Measurements from ENCODE around the gene ZMIZ2. TPM values are rescaled to one million over a fixed set of nuclear protein-coding genes. Genes with fewer than 3 reads are reported as not detected.

The ZMIZ2 gene
- polyA plus RNA-seq, 1 donor (not counting 4 experiments of a cell fraction or from before 2014, with no cell fraction given): 3.2 TPM

DNA sequence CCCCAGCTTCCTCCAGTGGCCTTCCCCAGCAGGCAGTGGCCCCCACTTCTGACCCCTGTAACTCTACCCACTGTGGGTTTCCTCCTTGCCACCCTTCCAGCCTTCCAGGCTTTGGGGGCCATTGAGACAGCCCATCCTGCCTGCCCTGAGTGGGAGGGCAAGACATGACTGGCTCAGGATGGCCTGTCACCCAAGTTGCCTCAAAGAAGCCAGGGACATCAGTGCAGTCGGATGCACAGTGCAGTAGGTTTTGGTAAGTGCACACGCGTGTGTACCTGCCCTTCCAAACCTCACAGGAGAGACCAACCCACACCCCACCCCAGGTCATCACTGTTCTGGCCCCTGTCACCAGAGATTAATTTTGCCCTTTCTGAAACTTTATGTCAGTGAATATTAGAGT is 22.7 kb downstream of the ZMIZ2 start:
- no peaks in the 10 kb centered on the region for H4K20me1 ChIP-seq (ENCODE audit: control insufficient read depth, extremely low read depth, insufficient read depth, low read length)
- H3K4me2 ChIP-seq (ENCODE audit: control insufficient read depth, extremely low read depth, insufficient read depth, low read depth, low read length): no peak overlapping the region
- H3K9me3 ChIP-seq (ENCODE audit: control insufficient read depth, low read depth, low read length): no peaks in the 10 kb centered on the region
- H3K9ac ChIP-seq (ENCODE audit: control insufficient read depth, extremely low read depth, insufficient read depth, low read length): no peak overlapping the region
- dilution Hi-C loops (cut with MboI; ENCODE audit: extremely low pct_ligation_motif_present, low sequenced_read_pairs): no loop called here
- H2AFZ ChIP-seq (ENCODE audit: control insufficient read depth, low read length): no peak overlapping the region
- H3K4me1 ChIP-seq (ENCODE audit: control insufficient read depth, extremely low read depth, insufficient read depth, low read length): peaks cover 22% of the 10 kb centered on the region
- no peak overlapping the region for H3K27ac ChIP-seq (ENCODE audit: control insufficient read depth, insufficient read depth, low read length)
- no peak overlapping the region for H3K4me3 ChIP-seq (ENCODE audit: control insufficient read depth in 2 of 3, extremely low read depth in 1 of 3, insufficient read depth in 2 of 3, low read depth in 1 of 3, low read length in 3 of 3)
- TF ChIP-seq, protein P1, sequence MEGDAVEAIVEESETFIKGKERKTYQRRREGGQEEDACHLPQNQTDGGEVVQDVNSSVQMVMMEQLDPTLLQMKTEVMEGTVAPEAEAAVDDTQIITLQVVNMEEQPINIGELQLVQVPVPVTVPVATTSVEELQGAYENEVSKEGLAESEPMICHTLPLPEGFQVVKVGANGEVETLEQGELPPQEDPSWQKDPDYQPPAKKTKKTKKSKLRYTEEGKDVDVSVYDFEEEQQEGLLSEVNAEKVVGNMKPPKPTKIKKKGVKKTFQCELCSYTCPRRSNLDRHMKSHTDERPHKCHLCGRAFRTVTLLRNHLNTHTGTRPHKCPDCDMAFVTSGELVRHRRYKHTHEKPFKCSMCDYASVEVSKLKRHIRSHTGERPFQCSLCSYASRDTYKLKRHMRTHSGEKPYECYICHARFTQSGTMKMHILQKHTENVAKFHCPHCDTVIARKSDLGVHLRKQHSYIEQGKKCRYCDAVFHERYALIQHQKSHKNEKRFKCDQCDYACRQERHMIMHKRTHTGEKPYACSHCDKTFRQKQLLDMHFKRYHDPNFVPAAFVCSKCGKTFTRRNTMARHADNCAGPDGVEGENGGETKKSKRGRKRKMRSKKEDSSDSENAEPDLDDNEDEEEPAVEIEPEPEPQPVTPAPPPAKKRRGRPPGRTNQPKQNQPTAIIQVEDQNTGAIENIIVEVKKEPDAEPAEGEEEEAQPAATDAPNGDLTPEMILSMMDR (optimal IDR thresholded peaks at IDR 0.05 in 1 of 3, IDR thresholded peaks at IDR 0.05 in 1 of 3, conservative IDR thresholded peaks at IDR 0.05 in 1 of 3; ENCODE audit: extremely low read depth in 1 of 3, insufficient read depth in 2 of 3, low read length in 3 of 3): no peak
- no peaks in the 10 kb centered on the region for H3K79me2 ChIP-seq (ENCODE audit: control insufficient read depth, insufficient read depth, low read length)
- DNase-seq (ENCODE audit: low read depth, low spot score) (no peak), FAIRE-seq (no peak)
- no peaks in the 10 kb centered on the region for H3K9me1 ChIP-seq (ENCODE audit: control insufficient read depth, extremely low read depth, insufficient read depth, low read length)
- H3K36me3 ChIP-seq (ENCODE audit: control insufficient read depth in 2 of 2, extremely low read depth in 1 of 2, insufficient read depth in 2 of 2, low read length in 2 of 2): peaks cover 7 to 13% of the 10 kb centered on the region in 2 experiments
- H3K27me3 ChIP-seq (ENCODE audit: control insufficient read depth, extremely low read depth, insufficient read depth, low read length): no peaks in the 10 kb centered on the region

DNA sequence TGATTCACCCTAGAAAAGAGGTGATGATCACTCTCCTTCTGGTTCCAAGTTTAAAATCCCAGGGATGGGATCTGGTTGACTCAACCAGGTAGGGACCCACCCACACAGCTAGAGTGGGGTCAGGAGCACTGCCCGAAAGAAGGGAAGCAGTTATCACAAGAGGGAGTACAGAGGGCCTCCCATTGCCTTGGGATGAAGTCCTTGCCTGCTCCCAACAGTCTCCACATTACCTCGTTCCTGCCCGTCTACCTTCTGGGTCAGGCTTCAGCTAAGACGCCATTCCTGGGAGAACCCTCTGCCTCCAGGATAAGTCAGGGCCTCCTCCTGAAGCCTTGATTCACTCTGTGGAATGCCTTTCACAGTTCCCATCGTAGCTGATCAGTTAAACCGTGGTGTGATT is 23.8 kb downstream of the ZMIZ2 start:
- Histone ChIP-seq H4K20me1 (ENCODE audit: control insufficient read depth, extremely low read depth, insufficient read depth, low read length) (no peaks in the 10 kb centered on the region), H3K9me1 (ENCODE audit: control insufficient read depth, extremely low read depth, insufficient read depth, low read length) (no peaks in the 10 kb centered on the region), H3K4me2 (ENCODE audit: control insufficient read depth, extremely low read depth, insufficient read depth, low read depth, low read length) (no peak overlapping the region), H3K79me2 (ENCODE audit: control insufficient read depth, insufficient read depth, low read length) (no peaks in the 10 kb centered on the region), H3K9me3 (ENCODE audit: control insufficient read depth, low read depth, low read length) (no peaks in the 10 kb centered on the region), H2AFZ (ENCODE audit: control insufficient read depth, low read length) (no peak overlapping the region), H3K4me1 (ENCODE audit: control insufficient read depth, extremely low read depth, insufficient read depth, low read length) (peaks cover 22% of the 10 kb centered on the region), H3K36me3 (ENCODE audit: control insufficient read depth in 2 of 2, extremely low read depth in 1 of 2, insufficient read depth in 2 of 2, low read length in 2 of 2) (peaks cover 3% of the 10 kb centered on the region in 2 experiments), H3K27me3 (ENCODE audit: control insufficient read depth, extremely low read depth, insufficient read depth, low read length) (no peaks in the 10 kb centered on the region), H3K27ac (ENCODE audit: control insufficient read depth, insufficient read depth, low read length) (no peak overlapping the region), H3K9ac (ENCODE audit: control insufficient read depth, extremely low read depth, insufficient read depth, low read length) (no peak overlapping the region), H3K4me3 (ENCODE audit: control insufficient read depth in 2 of 3, extremely low read depth in 1 of 3, insufficient read depth in 2 of 3, low read depth in 1 of 3, low read length in 3 of 3) (no peak overlapping the region)
- DNase-seq (ENCODE audit: low read depth, low spot score) (no peak), FAIRE-seq (no peak)
- dilution Hi-C loops (cut with MboI; ENCODE audit: extremely low pct_ligation_motif_present, low sequenced_read_pairs): no loop called here
- TF ChIP-seq, protein P1 (optimal IDR thresholded peaks at IDR 0.05 in 1 of 3, IDR thresholded peaks at IDR 0.05 in 1 of 3, conservative IDR thresholded peaks at IDR 0.05 in 1 of 3; ENCODE audit: extremely low read depth in 1 of 3, insufficient read depth in 2 of 3, low read length in 3 of 3): no peak
- no peak for TF ChIP-seq EZH2 (IDR thresholded peaks at IDR 0.05; ENCODE audit: low read length)

Data from keratinocyte (primary cell).